H9 (cell line): ENCODE results near the gene PCSK6. TPM values are rescaled to one million over a fixed set of nuclear protein-coding genes. Genes with fewer than 3 reads are reported as not detected.
A peak's percentile ranks its signal among the peaks of the same experiment; 100 is the strongest.

Source experiments
- DNase-seq: peaks from one replicate; pipeline ENCODE4 v3.0.0-alpha.2; 2017
- H2AFZ ChIP-seq: one replicate; pipeline ENCODE4 v1.6.1; 2013; ENCODE audit warnings: mild to moderate bottlenecking, low read length, control low read depth, moderate library complexity
- H2AK5ac ChIP-seq: 2 replicates; pipeline ENCODE4 v1.6.1; 2013; ENCODE audit warnings: low read length, control low read depth, mixed read lengths; ENCODE audit not compliant: insufficient read length
- H2BK120ac ChIP-seq: one replicate; pipeline ENCODE4 v1.6.1; 2013; ENCODE audit warnings: low read depth, mild to moderate bottlenecking, low read length, control low read depth, inconsistent platforms; ENCODE audit not compliant: poor library complexity, severe bottlenecking
- H2BK12ac ChIP-seq: 2 replicates; pipeline ENCODE4 v1.6.1; 2013; ENCODE audit warnings: low read length, control low read depth, mixed read lengths, low read depth; ENCODE audit not compliant: insufficient read length
- H2BK15ac ChIP-seq: 2 replicates; pipeline ENCODE4 v1.6.1; 2013; ENCODE audit warnings: low read depth, low read length, control low read depth
- H2BK20ac ChIP-seq: one replicate; pipeline ENCODE4 v1.6.1; 2013; ENCODE audit warnings: low read depth, mild to moderate bottlenecking, low read length, control low read depth, inconsistent platforms; ENCODE audit not compliant: poor library complexity, severe bottlenecking
- H2BK5ac ChIP-seq: 2 replicates; pipeline ENCODE4 v1.6.1; 2013; ENCODE audit warnings: low read length, control low read depth, mixed read lengths; ENCODE audit not compliant: insufficient read length
- H3K14ac ChIP-seq: 2 replicates; pipeline ENCODE4 v1.6.1; 2013; ENCODE audit warnings: low read length, control low read depth; ENCODE audit not compliant: insufficient read depth
- H3K18ac ChIP-seq: 2 replicates; pipeline ENCODE4 v1.6.1; 2013; ENCODE audit warnings: low read depth, mild to moderate bottlenecking, mixed read lengths, low read length, control low read depth; ENCODE audit not compliant: insufficient read length
- H3K23ac ChIP-seq: 2 replicates; pipeline ENCODE4 v1.6.1; 2013; ENCODE audit warnings: low read length, control low read depth, mixed read lengths, low read depth; ENCODE audit not compliant: insufficient read length
- H3K23me2 ChIP-seq: 2 replicates; pipeline ENCODE4 v1.6.1; 2013; ENCODE audit warnings: low read depth, mild to moderate bottlenecking, mixed read lengths, low read length, control low read depth; ENCODE audit not compliant: insufficient read length, poor library complexity, severe bottlenecking
- H3K27ac ChIP-seq: 2 replicates; pipeline ENCODE4 v1.5.1; 2013; ENCODE audit warnings: low read length, control low read depth, mixed read lengths, low read depth; ENCODE audit not compliant: insufficient read length
- H3K27me3 ChIP-seq: 2 replicates; pipeline ENCODE4 v1.6.1; 2013; ENCODE audit warnings: low read length, control low read depth, inconsistent platforms; ENCODE audit not compliant: insufficient read depth
- H3K4ac ChIP-seq: 2 replicates; pipeline ENCODE4 v1.6.1; 2013; ENCODE audit warnings: low read depth, mild to moderate bottlenecking, control low read depth, inconsistent platforms, low read length, moderate library complexity
- H3K4me1 ChIP-seq: 2 replicates; pipeline ENCODE4 v1.6.1; 2013; ENCODE audit warnings: low read length, control low read depth, inconsistent platforms; ENCODE audit not compliant: insufficient read depth
- H3K4me2 ChIP-seq: 2 replicates; pipeline ENCODE4 v1.6.1; 2013; ENCODE audit warnings: low read length, control low read depth, mixed read lengths; ENCODE audit not compliant: insufficient read length, insufficient read depth
- H3K56ac ChIP-seq: 2 replicates; pipeline ENCODE4 v1.6.1; 2013; ENCODE audit warnings: low read depth, mild to moderate bottlenecking, mixed read lengths, low read length, control low read depth; ENCODE audit not compliant: insufficient read length
- H3K79me1 ChIP-seq: 2 replicates; pipeline ENCODE4 v1.6.1; 2013; ENCODE audit warnings: low read depth, mild to moderate bottlenecking, moderate library complexity, low read length, control low read depth, inconsistent platforms; ENCODE audit not compliant: insufficient read depth, poor library complexity, severe bottlenecking
- H3K79me2 ChIP-seq: 2 replicates; pipeline ENCODE4 v1.6.1; 2013; ENCODE audit warnings: low read length, control low read depth, inconsistent platforms; ENCODE audit not compliant: insufficient read depth
- H3K9ac ChIP-seq: 2 replicates; pipeline ENCODE4 v1.6.1; 2013; ENCODE audit warnings: low read length, control low read depth, mixed read lengths; ENCODE audit not compliant: insufficient read length; ENCODE audit errors: extremely low read depth
- H3K9me3 ChIP-seq: one replicate; pipeline ENCODE4 v1.6.1; 2013; ENCODE audit warnings: low read depth, low read length, inconsistent platforms; ENCODE audit not compliant: control insufficient read depth
- H3T11ph ChIP-seq: one replicate; pipeline ENCODE4 v1.6.1; 2013; ENCODE audit warnings: mild to moderate bottlenecking, low read length, control low read depth, inconsistent platforms
- H4K20me1 ChIP-seq: one replicate; pipeline ENCODE4 v1.6.1; 2013; ENCODE audit not compliant: control insufficient read depth, insufficient read length, insufficient read depth
- H4K5ac ChIP-seq: 2 replicates; pipeline ENCODE4 v1.6.1; 2013; ENCODE audit warnings: low read depth, mild to moderate bottlenecking, mixed read lengths, low read length, control low read depth; ENCODE audit not compliant: insufficient read length
- H4K8ac ChIP-seq: replicated peaks from 2 replicates; pipeline ENCODE4 v1.6.1; 2013; ENCODE audit warnings: low read length, control low read depth, mixed read lengths, low read depth; ENCODE audit not compliant: insufficient read length
- H4K91ac ChIP-seq: 2 replicates; pipeline ENCODE4 v1.6.1; 2013; ENCODE audit warnings: low read depth, mild to moderate bottlenecking, moderate library complexity, mixed read lengths, low read length, control low read depth; ENCODE audit not compliant: insufficient read length
- H3K27ac Mint-ChIP-seq, 3 experiments: 2 replicates in 2 of 3; 3 replicates in 1 of 3; pipeline ENCODE4 v1.8.0; 2020 to 2021; ENCODE audit warnings: mixed read lengths in 3 of 3, mild to moderate bottlenecking in 1 of 3, moderate library complexity in 1 of 3
- H3K27me3 Mint-ChIP-seq: 2 replicates; pipeline ENCODE4 v1.8.0; 2021; ENCODE audit warnings: low read depth, mild to moderate bottlenecking, moderate library complexity, mixed read lengths
- H3K36me3 Mint-ChIP-seq, 3 experiments: 2 replicates in 2 of 3; 3 replicates in 1 of 3; pipeline ENCODE4 v1.8.0; 2020 to 2021; ENCODE audit warnings: low read depth in 3 of 3, mixed read lengths in 3 of 3; ENCODE audit not compliant: insufficient read depth in 1 of 3
- H3K4me1 Mint-ChIP-seq, 2 experiments: 2 replicates each; pipeline ENCODE4 v1.8.0; 2020; ENCODE audit warnings: mixed read lengths in 2 of 2
- H3K4me3 Mint-ChIP-seq, 2 experiments: 2 replicates in 1 of 2; 3 replicates in 1 of 2; pipeline ENCODE4 v1.8.0; 2020 to 2021; ENCODE audit warnings: mild to moderate bottlenecking in 2 of 2, mixed read lengths in 2 of 2, moderate library complexity in 1 of 2
- H3K9me3 Mint-ChIP-seq, 2 experiments: 2 replicates in 1 of 2; 3 replicates in 1 of 2; pipeline ENCODE4 v1.8.0; 2020; ENCODE audit warnings: mild to moderate bottlenecking in 2 of 2, mixed read lengths in 2 of 2, moderate library complexity in 1 of 2
- CTCF ChIP-seq: fragments of 200-600 bp; sonication (generic); conservative IDR thresholded peaks from 3 replicates; pipeline ENCODE4 v1.8.0; 2021; ENCODE audit warnings: antibody characterized with exemption, mild to moderate bottlenecking
- WGBS: extraction: QIAGEN DNeasy Blood & Tissue Kit; methylation state at CpG from one replicate; pipeline ENCODE4 v1.1.7; 2013; ENCODE audit warnings: missing lambda C conversion rate, low lambda C conversion rate, mixed read lengths; ENCODE audit not compliant: insufficient read length; ENCODE audit errors: extremely low coverage; 5-methylcytosine and 5-hydroxymethylcytosine counted together
- total RNA-seq: library from RNA; stranded (reverse); gene quantifications from 2 replicates; pipeline ENCODE4 v1.2.1, GENCODE V29; 2021

The PCSK6 gene
- total RNA-seq, 1 experiment from 2014 or later: 4.0 TPM

- Histone ChIP-seq H3K9me3 (no peaks in the 10 kb centered on the region), H3K27ac (no peak overlapping the region), H3K4ac (no peak overlapping the region), H2BK120ac (no peak overlapping the region), H2BK12ac (no peak overlapping the region), H3K27me3 (no peaks in the 10 kb centered on the region), H2BK20ac (no peak overlapping the region), H2BK5ac (no peak overlapping the region), H4K20me1 (no peaks in the 10 kb centered on the region), H3K23me2 (no peaks in the 10 kb centered on the region), H3K4me2 (no peak overlapping the region), H3K56ac (no peak overlapping the region), H3K4me1 (no peaks in the 10 kb centered on the region), H2AK5ac (no peak overlapping the region), H3K14ac (peak overlapping the region; percentile 16; the same call in 1 of the 2 replicates), H3T11ph (no peak overlapping the region), H3K79me1 (no peaks in the 10 kb centered on the region), H4K8ac (no peak overlapping the region), H3K23ac (no peak overlapping the region), H3K18ac (no peak overlapping the region), H4K91ac (no peak overlapping the region), H3K79me2 (no peaks in the 10 kb centered on the region), H2BK15ac (no peak overlapping the region), H3K9ac (no peak overlapping the region), H4K5ac (no peak overlapping the region), H2AFZ (no peak overlapping the region)
- no CpG with 5 or more reads among the region's 23 CpGs for WGBS
- Mint-ChIP-seq H3K4me3 (no peak overlapping the region; a peak in 1 of 5 replicates), H3K27ac (no peak overlapping the region), H3K9me3 (no peaks in the 10 kb centered on the region), H3K4me1 (peaks cover 6 to 17% of the 10 kb centered on the region in 2 experiments), H3K36me3 (no peaks in the 10 kb centered on the region), H3K27me3 (peaks cover 19% of the 10 kb centered on the region)
- no peak for TF ChIP-seq CTCF
- no peak for DNase-seq
These were observed 13.2 kb upstream of the PCSK6 start for GRCh38 chr15:101502572-101503295.
